IMR-90 (cell line): ENCODE data around the gene MYO9A. TPM values are rescaled to one million over a fixed set of nuclear protein-coding genes. Genes with fewer than 3 reads are reported as not detected.

Experiments used
- ATAC-seq: fragments of 200-7000 bp; cut with Tn5 transposase; 2 replicates; pipeline ENCODE4 v1.9.1; 2020; ENCODE audit warnings: low read depth, mild to moderate bottlenecking, moderate library complexity
- BruUV-seq: library from RNA; stranded (reverse); fragments of 400-500 nt; replicated peaks from 2 replicates; lab custom pipeline; 2021; lab: Mats Ljungman, UMichigan
- CTCF ChIA-PET: fragments of 300-600 bp; formaldehyde crosslinking; extraction: SDS; loops from one replicate; lab custom pipeline; 2021; ENCODE audit warnings: antibody characterized with exemption; lab: Yijun Ruan, JAX
- POLR2A ChIA-PET: fragments of 300-600 bp; sonication (Branson Sonifier 250); formaldehyde crosslinking; loops from one replicate; lab custom pipeline; 2022; ENCODE audit warnings: antibody characterized with exemption; ENCODE audit not compliant: unreplicated experiment; lab: Charles Lee
- DNase-seq: peaks from one replicate; pipeline ENCODE4 v3.0.0; 2013
- H2AFZ ChIP-seq: replicated peaks from 2 replicates; pipeline ENCODE3; 2013; ENCODE audit warnings: low read length, mild to moderate bottlenecking; ENCODE audit not compliant: poor library complexity
- H2AK5ac ChIP-seq: 2 replicates; pipeline ENCODE4 v1.6.1; 2013; ENCODE audit warnings: low read depth, low read length, inconsistent platforms
- H2AK9ac ChIP-seq: replicated peaks from 2 replicates; pipeline ENCODE3; 2013; ENCODE audit warnings: mild to moderate bottlenecking, low read depth, low read length, moderate library complexity; ENCODE audit not compliant: poor library complexity
- H2BK120ac ChIP-seq: 2 replicates; pipeline ENCODE4 v1.6.1; 2013; ENCODE audit warnings: low read depth, low read length, inconsistent platforms
- H2BK15ac ChIP-seq: 3 replicates; pipeline ENCODE4 v1.6.1; 2013; ENCODE audit warnings: low read depth, low read length, inconsistent platforms
- H2BK20ac ChIP-seq: 2 replicates; pipeline ENCODE4 v1.6.1; 2013; ENCODE audit warnings: low read depth, mild to moderate bottlenecking, inconsistent platforms, low read length, moderate library complexity
- H2BK5ac ChIP-seq: 2 replicates; pipeline ENCODE4 v1.6.1; 2013; ENCODE audit warnings: mild to moderate bottlenecking, low read depth, low read length, inconsistent platforms; ENCODE audit not compliant: poor library complexity, severe bottlenecking
- H3K14ac ChIP-seq: replicated peaks from 2 replicates; pipeline ENCODE4 v1.6.1; 2013; ENCODE audit warnings: low read depth, low read length, inconsistent platforms
- H3K18ac ChIP-seq: 2 replicates; pipeline ENCODE4 v1.6.1; 2013; ENCODE audit warnings: low read depth, low read length, control low read depth
- H3K23ac ChIP-seq: 2 replicates; pipeline ENCODE4 v1.6.1; 2013; ENCODE audit warnings: low read depth, low read length, inconsistent platforms
- H3K27ac ChIP-seq: 2 replicates; pipeline ENCODE4 v1.5.1; 2013; ENCODE audit warnings: mild to moderate bottlenecking, control low read depth, low read length; ENCODE audit not compliant: insufficient read depth
- H3K27me3 ChIP-seq: 2 replicates; pipeline ENCODE4 v1.6.1; 2013; ENCODE audit warnings: low read length; ENCODE audit not compliant: control insufficient read depth, insufficient read depth
- H3K36me3 ChIP-seq: 2 replicates; pipeline ENCODE4 v1.6.1; 2013; ENCODE audit warnings: low read length, mixed read lengths; ENCODE audit not compliant: control insufficient read depth, insufficient read depth
- H3K4ac ChIP-seq: 2 replicates; pipeline ENCODE4 v1.6.1; 2013; ENCODE audit warnings: low read depth, low read length, inconsistent platforms
- H3K4me1 ChIP-seq: 2 replicates; pipeline ENCODE4 v1.6.1; 2013; ENCODE audit warnings: low read length, mixed read lengths; ENCODE audit not compliant: control insufficient read depth, insufficient read depth
- H3K4me2 ChIP-seq: 2 replicates; pipeline ENCODE4 v1.6.1; 2013; ENCODE audit warnings: low read depth, mild to moderate bottlenecking, control low read depth, low read length, moderate library complexity
- H3K4me3 ChIP-seq: 2 replicates; pipeline ENCODE4 v1.5.1; 2013; ENCODE audit warnings: low read depth, mild to moderate bottlenecking, control low read depth, low read length, moderate library complexity; ENCODE audit not compliant: insufficient read depth
- H3K56ac ChIP-seq: 2 replicates; pipeline ENCODE4 v1.6.1; 2013; ENCODE audit warnings: low read length, inconsistent platforms; ENCODE audit not compliant: insufficient read depth; ENCODE audit errors: extremely low read depth
- H3K79me1 ChIP-seq, 2 experiments: 2 replicates each; pipeline ENCODE4 v1.6.1; 2013; ENCODE audit warnings: low read length in 2 of 2, inconsistent platforms in 1 of 2, low read depth in 1 of 2
- H3K9ac ChIP-seq: 2 replicates; pipeline ENCODE4 v1.6.1; 2013; ENCODE audit warnings: low read depth, low read length, control low read depth
- H3K9me1 ChIP-seq: 2 replicates; pipeline ENCODE4 v1.6.1; 2013; ENCODE audit warnings: low read length, inconsistent platforms; ENCODE audit not compliant: insufficient read depth
- H3K9me3 ChIP-seq: 2 replicates; pipeline ENCODE4 v1.6.1; 2013; ENCODE audit warnings: low read length; ENCODE audit not compliant: control insufficient read depth, insufficient read depth
- H4K20me1 ChIP-seq: 2 replicates; pipeline ENCODE4 v1.6.1; 2013; ENCODE audit warnings: low read length, inconsistent platforms; ENCODE audit not compliant: insufficient read depth
- H4K5ac ChIP-seq: 2 replicates; pipeline ENCODE4 v1.6.1; 2013; ENCODE audit warnings: mild to moderate bottlenecking, low read depth, low read length, control low read depth
- H4K8ac ChIP-seq, 2 experiments: 2 replicates each; pipeline ENCODE4 v1.6.1; 2013; ENCODE audit warnings: low read depth in 2 of 2, low read length in 2 of 2, control low read depth in 1 of 2, inconsistent platforms in 1 of 2
- H4K91ac ChIP-seq: 2 replicates; pipeline ENCODE4 v1.6.1; 2013; ENCODE audit warnings: low read depth, low read length, inconsistent platforms; ENCODE audit not compliant: insufficient read depth
- CHD1 ChIP-seq: IDR thresholded peaks from 2 replicates; pipeline ENCODE4 v1.6.1; 2012; ENCODE audit warnings: low read depth, low read length, improper control_type of control experiment
- MAFK ChIP-seq: IDR thresholded peaks from 2 replicates; pipeline ENCODE4 v1.6.1; 2012; ENCODE audit warnings: low read depth, low read length, improper control_type of control experiment
- RAD21 ChIP-seq: IDR thresholded peaks from 2 replicates; pipeline ENCODE4 v1.6.1; 2012; ENCODE audit warnings: low read length, improper control_type of control experiment
- USF2 ChIP-seq: fragments of 150-350 bp; IDR thresholded peaks from 2 replicates; pipeline ENCODE4 v1.6.1; 2017; ENCODE audit warnings: mild to moderate bottlenecking, antibody characterized with exemption, low read length, low read depth
- dilution Hi-C: fragments of 300-500 bp; cut with HindIII; formaldehyde crosslinking; loops from one replicate; pipeline ENCODE4 v1.14.3; 2018; ENCODE audit warnings: low sequenced_read_pairs; ENCODE audit not compliant: unreplicated experiment
- in situ Hi-C: fragments of 300-500 bp; cut with MboI; formaldehyde crosslinking; loops from 3 replicates; pipeline ENCODE4 v1.14.3; 2019; ENCODE audit warnings: low sequenced_read_pairs, inconsistent platforms, mixed read lengths
- intact Hi-C: fragments of 100-400 bp; cut with micrococcal nuclease; formaldehyde crosslinking; loops from 2 replicates; pipeline ENCODE4 v1.10.0; 2022
- polyA plus RNA-seq, 3 experiments: library from polyadenylated mRNA; depleted of rRNA; stranded (reverse); fragments of >200 nt; gene quantifications; 2 replicates each; pipeline ENCODE4 v1.2.3, GENCODE V29; 2012; ENCODE audit warnings: low replicate concordance in 1 of 3
- total RNA-seq: library from RNA; depleted of rRNA; stranded (reverse); fragments of >200 nt; gene quantifications from 2 replicates; pipeline ENCODE4 v1.2.3, GENCODE V29; 2012

Gene MYO9A
- total and polyA plus RNA-seq, 2 of the 4 experiments (the other 2 are of a cell fraction) = 6.0 to 49.5 TPM

GRCh38 chr15:72092691-72093090 lies 25.3 kb downstream of the MYO9A start:
- Histone ChIP-seq H4K91ac (no peak overlapping the region), H3K56ac (no peak overlapping the region), H3K18ac (no peak overlapping the region), H3K4me2 (no peak overlapping the region), H2AFZ (no peak overlapping the region), H2AK5ac (no peak overlapping the region), H3K9ac (no peak overlapping the region), H2BK5ac (no peak overlapping the region), H3K4ac (no peak overlapping the region), H4K20me1 (peaks cover 23% of the 10 kb centered on the region), H3K4me1 (no peaks in the 10 kb centered on the region), H2BK15ac (no peak overlapping the region), H3K9me3 (no peaks in the 10 kb centered on the region), H3K27ac (no peak overlapping the region), H3K14ac (no peak overlapping the region), H3K4me3 (no peak overlapping the region), H4K5ac (no peak overlapping the region), H3K27me3 (no peaks in the 10 kb centered on the region), H2AK9ac (no peak overlapping the region), H2BK20ac (no peak overlapping the region), H2BK120ac (no peak overlapping the region), H3K79me1 (peaks cover 12 to 49% of the 10 kb centered on the region in 2 experiments), H3K36me3 (no peaks in the 10 kb centered on the region), H4K8ac (no peak overlapping the region), H3K23ac (no peak overlapping the region), H3K9me1 (peaks cover 7% of the 10 kb centered on the region; the same call in 1 of the 2 replicates)
- in situ Hi-C loops (no loop called here), intact Hi-C loops (no loop called here), dilution Hi-C loops (no loop called here)
- ChIA-PET CTCF (no interaction called here), POLR2A (no interaction called here)
- ATAC-seq (no peak), DNase-seq (no peak)
- no TSS peak for BruUV-seq
- TF ChIP-seq RAD21 (no peak), CHD1 (no peak), MAFK (no peak), USF2 (no peak)
